GM12878 (cell line): Measurements from ENCODE around the gene NIFK. TPM values are rescaled to one million over a fixed set of nuclear protein-coding genes. Genes with fewer than 3 reads are reported as not detected.

Experiments used
- ATAC-seq: fragments of 200-7000 bp; cut with Tn5 transposase; 3 replicates; pipeline ENCODE4 v1.9.1; 2020; ENCODE audit warnings: mild to moderate bottlenecking, moderate library complexity
- BruUV-seq: library from RNA; stranded (reverse); fragments of 400-500 nt; replicated peaks from 2 replicates; lab custom pipeline; 2021; lab: Mats Ljungman, UMichigan
- CTCF ChIA-PET: fragments of 300-600 bp; sonication (Branson Sonifier 250); formaldehyde crosslinking; extraction: SDS; loops from one replicate; lab custom pipeline; 2021; ENCODE audit warnings: inconsistent platforms; lab: Yijun Ruan, JAX
- POLR2A ChIA-PET: fragments of 350-600 bp; formaldehyde crosslinking; extraction: SDS; loops from one replicate; lab custom pipeline; 2021; ENCODE audit warnings: inconsistent platforms; lab: Charles Lee
- RAD21 ChIA-PET: fragments of 300-600 bp; sonication (Branson Sonifier 250); formaldehyde crosslinking; loops from one replicate; lab custom pipeline; 2023; ENCODE audit warnings: antibody characterized with exemption; ENCODE audit not compliant: unreplicated experiment; lab: Charles Lee
- SMC1A ChIA-PET: fragments of 300-600 bp; sonication (Branson Sonifier 250); formaldehyde crosslinking; loops from one replicate; lab custom pipeline; 2023; ENCODE audit not compliant: unreplicated experiment, uncharacterized antibody; lab: Charles Lee
- DNase-seq: peaks from one replicate; pipeline ENCODE4 v3.0.0-alpha.2; 2011; ENCODE audit warnings: low read depth, low spot score
- FAIRE-seq: peaks from 3 replicates; lab custom pipeline; 2011; peaks lifted over from hg19 to GRCh38; lab: Jason Lieb, UNC
- H2AFZ ChIP-seq: 2 replicates; pipeline ENCODE4 v1.6.0; 2011; ENCODE audit warnings: low read depth, low read length, control low read depth; ENCODE audit not compliant: control insufficient read depth
- H3K27ac ChIP-seq: 2 replicates; pipeline ENCODE4 v1.5.1; 2011; ENCODE audit warnings: control low read depth; ENCODE audit not compliant: control insufficient read depth, insufficient read depth
- H3K27me3 ChIP-seq, 2 experiments: replicated peaks in 1 of 2; 2 replicates each; pipeline versions ENCODE4 v1.6.0 to v1.6.1; 2011; ENCODE audit warnings: low read length in 1 of 2; ENCODE audit not compliant: control insufficient read depth in 2 of 2, insufficient read depth in 2 of 2
- H3K36me3 ChIP-seq, 2 experiments: 2 replicates each; pipeline ENCODE4 v1.5.1; 2011; ENCODE audit warnings: low read length in 1 of 2; ENCODE audit not compliant: control insufficient read depth in 2 of 2, insufficient read depth in 2 of 2
- H3K4me1 ChIP-seq: 2 replicates; pipeline ENCODE4 v1.6.1; 2011; ENCODE audit warnings: mild to moderate bottlenecking, low read length, moderate library complexity, mixed read lengths; ENCODE audit not compliant: control insufficient read depth, insufficient read depth
- H3K4me2 ChIP-seq: 2 replicates; pipeline ENCODE4 v1.6.0; 2011; ENCODE audit warnings: control low read depth; ENCODE audit not compliant: control insufficient read depth, insufficient read depth
- H3K4me3 ChIP-seq: fragments of 200-600 bp; sonication (generic); 2 replicates; pipeline ENCODE4 v1.5.1; 2016
- H3K79me2 ChIP-seq: 2 replicates; pipeline ENCODE4 v1.6.0; 2011; ENCODE audit warnings: low read length; ENCODE audit not compliant: control insufficient read depth, insufficient read depth
- H3K9ac ChIP-seq: 2 replicates; pipeline ENCODE4 v1.8.0; 2011; ENCODE audit warnings: low read length, control low read depth, mixed read lengths; ENCODE audit not compliant: control insufficient read depth, insufficient read depth
- H3K9me3 ChIP-seq: replicated peaks from 3 replicates; pipeline ENCODE4 v1.5.1; 2011; ENCODE audit warnings: mild to moderate bottlenecking, low read length; ENCODE audit not compliant: control insufficient read depth, insufficient read depth
- H4K20me1 ChIP-seq: 2 replicates; pipeline ENCODE4 v1.6.0; 2011; ENCODE audit not compliant: control insufficient read depth, insufficient read depth
- HDAC6 ChIP-seq: fragments of 200-600 bp; sonication (generic); IDR thresholded peaks from one replicate; pipeline ENCODE4 v1.8.0; 2017; ENCODE audit warnings: antibody characterized with exemption; ENCODE audit not compliant: unreplicated experiment
- MEF2A ChIP-seq: IDR thresholded peaks from 2 replicates; pipeline ENCODE4 v1.6.1; 2011; ENCODE audit warnings: low read depth, mild to moderate bottlenecking, low read length, moderate library complexity; ENCODE audit not compliant: insufficient read depth
- SREBF1 ChIP-seq: IDR thresholded peaks from 2 replicates; pipeline ENCODE4 v1.6.1; 2012; ENCODE audit warnings: mild to moderate bottlenecking, low read length
- WGBS: methylation state at CpG from one replicate; pipeline ENCODE4 v1.1.6; 2016; ENCODE audit warnings: low lambda C conversion rate; ENCODE audit not compliant: insufficient replicate concordance, insufficient coverage; ENCODE audit errors: missing lambda C conversion rate; 5-methylcytosine and 5-hydroxymethylcytosine counted together
- in situ Hi-C: fragments of 300-500 bp; cut with MboI; formaldehyde crosslinking; loops from 9 replicates; pipeline ENCODE4 v1.14.3; 2018; ENCODE audit warnings: mixed read lengths
- intact Hi-C: fragments of 100-400 bp; cut with micrococcal nuclease; formaldehyde crosslinking; loops from one replicate; pipeline ENCODE4 v1.14.2; 2022; ENCODE audit not compliant: unreplicated experiment
- polyA plus RNA-seq, 11 experiments: library from polyadenylated mRNA; depleted of rRNA in 4 of 11; unstranded in 6 of 11; stranded (reverse) in 5 of 11; fragments of >200 nt; fragmentation: Nextera tagmentation in 4 of 11; fragmentation: Illumina TruSeq in 1 of 11; extraction: Ambion mirVana in 4 of 11; extraction: Trizol in 1 of 11; gene quantifications; 1 replicate in 1 of 11; 2 replicates in 10 of 11; pipeline versions ENCODE4 v1.2.1 to v1.2.3, GENCODE V29; 2011 to 2016; ENCODE audit warnings: inconsistent platforms in 2 of 11, missing spikeins in 2 of 11, low read depth in 1 of 11
- total RNA-seq, 4 experiments: library from RNA; depleted of rRNA in 3 of 4; stranded (reverse); fragments of >200 nt in 3 of 4; fragmentation: Illumina TruSeq in 1 of 4; extraction: Trizol in 1 of 4; gene quantifications; 2 replicates each; pipeline versions ENCODE4 v1.2.1 to v1.2.3, GENCODE V29; 2013 to 2021
- TF ChIP-seq, protein P1 (sequence below): fragments of 450-650 bp; IDR thresholded peaks from 2 replicates; pipeline ENCODE4 v1.6.1; 2016; ENCODE audit warnings: mild to moderate bottlenecking
- TF ChIP-seq, protein P2 (sequence below): IDR thresholded peaks from 2 replicates; pipeline ENCODE4 v1.6.1; 2012; ENCODE audit warnings: low read length, inconsistent platforms

NIFK gene
- total and polyA plus RNA-seq, 10 of the 15 experiments (the other 5 are each of a cell fraction or from before 2014, with no cell fraction given) = 47.2 to 286 (median 157) TPM

GRCh38 chr2:121688820-121689219, 47.9 kb downstream of the NIFK start:
- intact Hi-C loops (no loop called here), in situ Hi-C loops (loop anchor here (5.0 kb wide), 1 partner anchor 37 kb away; no protein-coding TSS in a partner anchor)
- DNase-seq = no peak
- ChIA-PET CTCF (interaction anchor here (0.7 to 1.0 kb wide), 2 partner anchors 32 to 167 kb away, joined by 3 read pairs; no protein-coding TSS in a partner anchor), SMC1A (interaction anchor here (1.0 kb wide), 1 partner anchor 188 kb away, joined by 3 read pairs; no protein-coding TSS in a partner anchor), RAD21 (no interaction called here), POLR2A (no interaction called here)
- Histone ChIP-seq H2AFZ (no peak overlapping the region), H3K9ac (no peak overlapping the region), H3K79me2 (no peaks in the 10 kb centered on the region), H4K20me1 (no peaks in the 10 kb centered on the region), H3K27me3 (no peaks in the 10 kb centered on the region), H3K36me3 (no peaks in the 10 kb centered on the region), H3K9me3 (no peaks in the 10 kb centered on the region; the same call in 2 of the 3 replicates), H3K4me1 (no peaks in the 10 kb centered on the region), H3K4me2 (no peak overlapping the region), H3K27ac (no peak overlapping the region), H3K4me3 (no peak overlapping the region)
- 52% methylated on average over 2 of the region's 2 CpGs for whole genome bisulfite sequencing
- TF ChIP-seq, protein P1, sequence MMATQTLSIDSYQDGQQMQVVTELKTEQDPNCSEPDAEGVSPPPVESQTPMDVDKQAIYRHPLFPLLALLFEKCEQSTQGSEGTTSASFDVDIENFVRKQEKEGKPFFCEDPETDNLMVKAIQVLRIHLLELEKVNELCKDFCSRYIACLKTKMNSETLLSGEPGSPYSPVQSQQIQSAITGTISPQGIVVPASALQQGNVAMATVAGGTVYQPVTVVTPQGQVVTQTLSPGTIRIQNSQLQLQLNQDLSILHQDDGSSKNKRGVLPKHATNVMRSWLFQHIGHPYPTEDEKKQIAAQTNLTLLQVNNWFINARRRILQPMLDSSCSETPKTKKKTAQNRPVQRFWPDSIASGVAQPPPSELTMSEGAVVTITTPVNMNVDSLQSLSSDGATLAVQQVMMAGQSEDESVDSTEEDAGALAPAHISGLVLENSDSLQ = no peak
- TF ChIP-seq, protein P2, sequence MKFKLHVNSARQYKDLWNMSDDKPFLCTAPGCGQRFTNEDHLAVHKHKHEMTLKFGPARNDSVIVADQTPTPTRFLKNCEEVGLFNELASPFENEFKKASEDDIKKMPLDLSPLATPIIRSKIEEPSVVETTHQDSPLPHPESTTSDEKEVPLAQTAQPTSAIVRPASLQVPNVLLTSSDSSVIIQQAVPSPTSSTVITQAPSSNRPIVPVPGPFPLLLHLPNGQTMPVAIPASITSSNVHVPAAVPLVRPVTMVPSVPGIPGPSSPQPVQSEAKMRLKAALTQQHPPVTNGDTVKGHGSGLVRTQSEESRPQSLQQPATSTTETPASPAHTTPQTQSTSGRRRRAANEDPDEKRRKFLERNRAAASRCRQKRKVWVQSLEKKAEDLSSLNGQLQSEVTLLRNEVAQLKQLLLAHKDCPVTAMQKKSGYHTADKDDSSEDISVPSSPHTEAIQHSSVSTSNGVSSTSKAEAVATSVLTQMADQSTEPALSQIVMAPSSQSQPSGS = no peak
- no peak for TF ChIP-seq SREBF1
- TF ChIP-seq MEF2A = no peak
- TF ChIP-seq HDAC6 = no peak
- no peak for FAIRE-seq
- BruUV-seq = no TSS peak
- ATAC-seq = no peak
